HCT116 (cell line): ENCODE results near the gene HS6ST3. TPM values are rescaled to one million over a fixed set of nuclear protein-coding genes. Genes with fewer than 3 reads are reported as not detected.

Source experiments
- ATAC-seq: fragments of 200-7000 bp; cut with Tn5 transposase; 2 replicates; pipeline ENCODE4 v1.9.1; 2020; ENCODE audit warnings: mild to moderate bottlenecking, moderate library complexity
- BruUV-seq: library from RNA; stranded (reverse); fragments of 400-500 nt; replicated peaks from 2 replicates; lab custom pipeline; 2021; lab: Mats Ljungman, UMichigan
- CTCF ChIA-PET: fragments of 300-600 bp; sonication (Branson Sonifier 250); formaldehyde crosslinking; loops from one replicate; lab custom pipeline; 2021; ENCODE audit warnings: antibody characterized with exemption; lab: Charles Lee
- POLR2A ChIA-PET: fragments of 300-600, 350-600 bp; sonication (Branson Sonifier 250); formaldehyde crosslinking; loops from one replicate; lab custom pipeline; 2021; ENCODE audit warnings: antibody characterized with exemption; lab: Charles Lee
- RAD21 ChIA-PET, 2 experiments: fragments of 300-600 bp; sonication (Branson Sonifier 250); formaldehyde crosslinking; loops; one replicate each; lab custom pipeline; 2023; ENCODE audit warnings: low total read pairs in 2 of 2; ENCODE audit not compliant: uncharacterized antibody in 2 of 2, unreplicated experiment in 2 of 2, low non-redundant PET in 1 of 2; lab: Charles Lee
- DNase-seq: peaks from one replicate; pipeline ENCODE4 v3.0.0-alpha.2; 2010; ENCODE audit warnings: low read depth, low spot score
- H2AFZ ChIP-seq: fragments of 200-600 bp; shearing (Covaris generic), sonication (generic); 2 replicates; pipeline ENCODE4 v1.6.1; 2017; ENCODE audit warnings: low read depth, mixed run types, mixed read lengths, antibody characterized with exemption, low read length; ENCODE audit not compliant: poor library complexity, severe bottlenecking
- H3K27ac ChIP-seq: 2 replicates; pipeline ENCODE4 v1.5.1; 2012; ENCODE audit warnings: low read depth, low read length
- H3K27me3 ChIP-seq: fragments of 200-600 bp; sonication (generic); 2 replicates; pipeline ENCODE4 v1.6.1; 2016; ENCODE audit warnings: mixed run types, low read length, mixed read lengths; ENCODE audit not compliant: insufficient read depth
- H3K36me3 ChIP-seq, 2 experiments: fragments of 200-500 bp in 1 of 2; fragments of 200-600 bp in 1 of 2; sonication (Bioruptor generic) in 1 of 2; sonication (generic) in 1 of 2; 2 replicates each; pipeline versions ENCODE4 v1.5.1 to v1.6.1; 2014 to 2016; ENCODE audit warnings: low read length in 2 of 2, inconsistent platforms in 1 of 2, mixed read lengths in 1 of 2, mixed run types in 1 of 2; ENCODE audit not compliant: insufficient read depth in 2 of 2, control insufficient read depth in 1 of 2
- H3K4me1 ChIP-seq, 2 experiments: fragments of 200-600 bp in 1 of 2; sonication (generic) in 1 of 2; 2 replicates each; pipeline versions ENCODE4 v1.5.1 to v1.6.1; 2012 to 2017; ENCODE audit warnings: low read length in 2 of 2, inconsistent platforms in 1 of 2, mild to moderate bottlenecking in 1 of 2, mixed read lengths in 1 of 2, mixed run types in 1 of 2, moderate library complexity in 1 of 2; ENCODE audit not compliant: insufficient read depth in 2 of 2, control insufficient read depth in 1 of 2
- H3K4me2 ChIP-seq: fragments of 200-600 bp; sonication (generic); 2 replicates; pipeline ENCODE4 v1.6.1; 2017; ENCODE audit warnings: mixed run types, low read length, mixed read lengths
- H3K4me3 ChIP-seq, 2 experiments: fragments of 200-600 bp in 1 of 2; sonication (generic) in 1 of 2; replicated peaks in 1 of 2; 2 replicates each; pipeline ENCODE4 v1.5.1; 2011 to 2016; ENCODE audit warnings: low read length in 2 of 2, control low read depth in 1 of 2, low read depth in 1 of 2, mild to moderate bottlenecking in 1 of 2, mixed read lengths in 1 of 2, mixed run types in 1 of 2
- H3K79me2 ChIP-seq: fragments of 200-600 bp; sonication (generic); 2 replicates; pipeline ENCODE4 v1.6.1; 2017; ENCODE audit warnings: mild to moderate bottlenecking, mixed run types, low read length, moderate library complexity, mixed read lengths; ENCODE audit not compliant: insufficient read depth
- H3K9ac ChIP-seq: fragments of 200-600 bp; sonication (generic); 2 replicates; pipeline ENCODE4 v1.6.1; 2016; ENCODE audit warnings: low read length, mixed read lengths
- H3K9me2 ChIP-seq: fragments of 200-600 bp; sonication (generic), shearing (Covaris generic); 2 replicates; pipeline ENCODE4 v1.6.1; 2017; ENCODE audit warnings: mixed run types, mild to moderate bottlenecking, moderate library complexity; ENCODE audit not compliant: insufficient read depth
- H3K9me3 ChIP-seq, 2 experiments: fragments of 200-500 bp in 1 of 2; fragments of 200-600 bp in 1 of 2; sonication (Bioruptor generic) in 1 of 2; sonication (generic) in 1 of 2; 2 replicates each; pipeline ENCODE4 v1.6.1; 2014 to 2017; ENCODE audit warnings: low read length in 2 of 2, mixed read lengths in 2 of 2, inconsistent platforms in 1 of 2, low read depth in 1 of 2, mild to moderate bottlenecking in 1 of 2, mixed run types in 1 of 2, moderate library complexity in 1 of 2; ENCODE audit not compliant: control insufficient read depth in 1 of 2, insufficient read depth in 1 of 2
- H4K20me1 ChIP-seq: fragments of 200-600 bp; sonication (generic), shearing (Covaris generic); 2 replicates; pipeline ENCODE4 v1.6.1; 2017; ENCODE audit warnings: mixed run types, mild to moderate bottlenecking, moderate library complexity; ENCODE audit not compliant: insufficient read depth
- CBX3 ChIP-seq: IDR thresholded peaks from 2 replicates; pipeline ENCODE4 v1.6.1; 2012; ENCODE audit warnings: low read depth
- CTCF ChIP-seq, 3 experiments: fragments of 200-600 bp in 1 of 3; sonication (generic) in 1 of 3; IDR thresholded peaks in 2 of 3; conservative IDR thresholded peaks in 1 of 3; 2 replicates each; pipeline ENCODE4 v1.5.1; 2012 to 2017; ENCODE audit warnings: low read depth in 2 of 3, low read length in 2 of 3, antibody characterized with exemption in 1 of 3, borderline replicate concordance in 1 of 3, control low read depth in 1 of 3, mild to moderate bottlenecking in 1 of 3, mixed read lengths in 1 of 3, mixed run types in 1 of 3, moderate library complexity in 1 of 3; ENCODE audit not compliant: insufficient read depth in 1 of 3
- EGR1 ChIP-seq: IDR thresholded peaks from 2 replicates; pipeline ENCODE4 v1.6.1; 2012; ENCODE audit warnings: low read depth
- ELF1 ChIP-seq: IDR thresholded peaks from 2 replicates; pipeline ENCODE4 v1.6.1; 2012; ENCODE audit warnings: low read depth, borderline replicate concordance
- EZH2phosphoT487 ChIP-seq: fragments of 200-600 bp; IDR thresholded peaks from 2 replicates; pipeline ENCODE4 v1.6.1; 2018; ENCODE audit warnings: antibody characterized with exemption, borderline replicate concordance
- FOSL1 ChIP-seq: IDR thresholded peaks from 2 replicates; pipeline ENCODE4 v1.6.1; 2012; ENCODE audit warnings: low read depth
- JUND ChIP-seq: IDR thresholded peaks from 2 replicates; pipeline ENCODE4 v1.6.1; 2012
- MAX ChIP-seq: IDR thresholded peaks from 2 replicates; pipeline ENCODE4 v1.6.1; 2012
- SIN3A ChIP-seq: IDR thresholded peaks from 2 replicates; pipeline ENCODE4 v1.6.1; 2012; ENCODE audit warnings: low read depth
- SP1 ChIP-seq: IDR thresholded peaks from 2 replicates; pipeline ENCODE4 v1.6.1; 2012; ENCODE audit warnings: low read depth
- TCF7L2 ChIP-seq: IDR thresholded peaks from 2 replicates; pipeline ENCODE4 v1.7.0; 2011; ENCODE audit warnings: borderline replicate concordance, inconsistent platforms; ENCODE audit not compliant: insufficient read depth, insufficient read length; ENCODE audit errors: extremely low read depth
- YY1 ChIP-seq: IDR thresholded peaks from 2 replicates; pipeline ENCODE4 v1.6.1; 2011; ENCODE audit warnings: low read length, low read depth, moderate library complexity, mild to moderate bottlenecking; ENCODE audit not compliant: insufficient replicate concordance; ENCODE audit errors: extremely low read depth
- ZBTB33 ChIP-seq: IDR thresholded peaks from 2 replicates; pipeline ENCODE4 v1.6.1; 2011; ENCODE audit warnings: mild to moderate bottlenecking, low read length, moderate library complexity; ENCODE audit not compliant: insufficient replicate concordance; ENCODE audit errors: extremely low read depth
- ZNF274 ChIP-seq: fragments of 200-500 bp; sonication (Bioruptor generic); IDR thresholded peaks from 2 replicates; pipeline ENCODE4 v1.6.1; 2014; ENCODE audit warnings: mild to moderate bottlenecking, low read depth, low read length, inconsistent platforms
- intact Hi-C: fragments of 100-400 bp; cut with micrococcal nuclease; formaldehyde crosslinking; loops from 2 replicates; pipeline ENCODE4 v1.10.0; 2022
- total RNA-seq: library from RNA; stranded (reverse); gene quantifications from one replicate; pipeline ENCODE4 v1.2.1, GENCODE V29; 2021; ENCODE audit not compliant: unreplicated experiment

Gene HS6ST3
- total RNA-seq, 1 experiment from 2014 or later: 0.10 TPM

DNA sequence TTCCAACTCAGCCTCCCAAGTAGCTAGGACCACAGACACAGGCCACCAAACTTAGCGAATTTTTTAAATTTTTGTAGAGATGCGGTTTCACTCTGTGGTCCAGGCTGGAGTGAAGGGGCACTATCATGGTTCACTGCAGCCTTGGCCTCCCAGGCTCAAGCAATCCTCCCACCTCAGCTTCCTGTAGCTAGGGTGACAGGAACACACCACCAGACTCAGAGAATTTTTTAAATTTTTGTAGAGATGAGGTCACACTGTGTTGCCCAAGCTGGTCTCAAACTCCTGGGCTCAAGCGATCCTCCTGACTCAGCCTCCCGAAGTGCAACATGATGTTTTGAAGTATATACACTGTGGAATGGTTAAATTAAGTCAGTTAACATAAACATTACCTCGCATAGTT, 640.8 kb downstream of the HS6ST3 start (continued):
- TF ChIP-seq ZBTB33: no peak
- TF ChIP-seq CBX3: no peak

DNA sequence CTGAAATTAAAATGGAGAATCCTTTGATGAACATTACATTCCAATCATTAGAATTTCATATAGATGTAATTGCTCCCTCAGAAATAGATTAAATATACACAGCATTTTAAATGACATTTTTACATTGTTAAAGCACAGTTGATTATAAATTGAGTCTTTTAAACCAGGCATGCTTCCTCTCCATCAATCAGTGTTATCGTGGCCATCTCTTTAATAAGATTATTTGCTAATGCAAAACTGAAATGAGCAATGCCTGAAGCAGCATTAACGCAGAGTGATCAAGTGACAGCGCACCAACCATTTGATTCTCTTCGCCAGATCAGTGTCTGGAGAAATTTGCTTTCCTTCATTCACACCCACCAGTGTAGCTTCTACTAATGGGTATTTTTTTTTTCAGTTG, 644.6 kb downstream of the HS6ST3 start:
- no peaks in the 10 kb centered on the region for H3K36me3 ChIP-seq
- ChIA-PET RAD21 (no interaction called here), CTCF (no interaction called here)
- no peak for DNase-seq
- no peaks in the 10 kb centered on the region for H3K9me3 ChIP-seq
- no peaks in the 10 kb centered on the region for H3K27me3 ChIP-seq
- no peaks in the 10 kb centered on the region for H4K20me1 ChIP-seq
- H3K4me3 ChIP-seq: no peak overlapping the region
- H2AFZ ChIP-seq: no peak overlapping the region
- intact Hi-C loops: no loop called here
- no TSS peak for BruUV-seq
- H3K9ac ChIP-seq: no peak overlapping the region
- H3K27ac ChIP-seq: no peak overlapping the region
- no peaks in the 10 kb centered on the region for H3K9me2 ChIP-seq
- no peak for TF ChIP-seq EGR1
- no peak for TF ChIP-seq CTCF (IDR thresholded peaks at IDR 0.05 in 2 of 3, conservative IDR thresholded peaks at IDR 0.05 in 1 of 3; ENCODE audit: borderline replicate concordance in 1 of 3, insufficient read depth in 1 of 3, low read depth in 2 of 3, low read length in 2 of 3)
- no peak for TF ChIP-seq SP1
- no peak for TF ChIP-seq JUND
- no peak for TF ChIP-seq ZNF274
- TF ChIP-seq CBX3: no peak
- TF ChIP-seq TCF7L2: no peak
- no peak for TF ChIP-seq MAX
- no peak for TF ChIP-seq EZH2phosphoT487
- no peak for TF ChIP-seq SIN3A
- TF ChIP-seq FOSL1: no peak
- no peak for TF ChIP-seq YY1
- no peak for TF ChIP-seq ELF1
- TF ChIP-seq, all 23 proteins: peak for 0
- no peak for ATAC-seq
- Histone ChIP-seq H3K79me2 (no peaks in the 10 kb centered on the region), H3K4me2 (no peak overlapping the region), H3K4me1 (no peaks in the 10 kb centered on the region)
- POLR2A ChIA-PET: no interaction called here
